HepG2 (cell line): Measurements from ENCODE around the gene TNFAIP6. TPM values are rescaled to one million over a fixed set of nuclear protein-coding genes. Genes with fewer than 3 reads are reported as not detected.
A peak's percentile ranks its signal among the peaks of the same experiment; 100 is the strongest.

Source experiments
- ARNT2 ChIP-seq: sonication (generic); formaldehyde crosslinking; IDR thresholded peaks from 2 replicates; pipeline ENCODE4 v1.8.0; 2022; ENCODE audit warnings: mild to moderate bottlenecking, low read depth, missing genetic modification reagents, moderate library complexity
- BRCA1 ChIP-seq: sonication (generic); formaldehyde crosslinking; IDR thresholded peaks from 2 replicates; pipeline ENCODE4 v1.4.0; 2020; ENCODE audit warnings: missing genetic modification reagents
- DDIT3 ChIP-seq: sonication (generic); formaldehyde crosslinking; IDR thresholded peaks from 2 replicates; pipeline ENCODE4 v1.4.0; 2020; ENCODE audit warnings: mild to moderate bottlenecking, missing genetic modification reagents
- FOXJ3 ChIP-seq: sonication (generic); formaldehyde crosslinking; IDR thresholded peaks from 2 replicates; pipeline ENCODE4 v1.4.0; 2020; ENCODE audit warnings: missing genetic modification reagents, mild to moderate bottlenecking, borderline replicate concordance
- HDAC6 ChIP-seq: fragments of 200-600 bp; sonication (generic); IDR thresholded peaks from 2 replicates; pipeline ENCODE4 v1.7.0; 2017; ENCODE audit warnings: mild to moderate bottlenecking, antibody characterized with exemption, low read length, low read depth
- HMG20B ChIP-seq: conservative IDR thresholded peaks from 2 replicates; pipeline ENCODE4 v1.6.1; 2016; ENCODE audit warnings: missing genetic modification reagents, missing compliant biosample characterization
- HMGA1 ChIP-seq: sonication (generic); formaldehyde crosslinking; conservative IDR thresholded peaks from 2 replicates; pipeline ENCODE4 v1.4.0; 2020; ENCODE audit warnings: missing genetic modification reagents
- NFE2L2 ChIP-seq: fragments of 150-350 bp; IDR thresholded peaks from 2 replicates; pipeline ENCODE4 v1.6.1; 2014; ENCODE audit warnings: low read length
- NFYB ChIP-seq: sonication (generic); formaldehyde crosslinking; IDR thresholded peaks from 2 replicates; pipeline ENCODE4 v1.4.0; 2020; ENCODE audit warnings: missing genetic modification reagents
- NR3C1 ChIP-seq: sonication (generic); formaldehyde crosslinking; IDR thresholded peaks from 2 replicates; pipeline ENCODE4 v1.4.0; 2020; ENCODE audit warnings: missing genetic modification reagents
- RFXAP ChIP-seq: sonication (generic); formaldehyde crosslinking; IDR thresholded peaks from 2 replicates; pipeline ENCODE4 v1.4.0; 2020; ENCODE audit warnings: missing genetic modification reagents, borderline replicate concordance
- TAF1 ChIP-seq: sonication (generic); formaldehyde crosslinking; IDR thresholded peaks from 2 replicates; pipeline ENCODE4 v1.4.0; 2020; ENCODE audit warnings: missing genetic modification reagents
- TOPORS ChIP-seq: sonication (generic); formaldehyde crosslinking; IDR thresholded peaks from 2 replicates; pipeline ENCODE4 v1.8.0; 2023; ENCODE audit warnings: mild to moderate bottlenecking, missing genetic modification reagents
- ZFP41 ChIP-seq: sonication (generic); formaldehyde crosslinking; IDR thresholded peaks from 2 replicates; pipeline ENCODE4 v1.4.0; 2020; ENCODE audit warnings: mild to moderate bottlenecking, missing genetic modification reagents, borderline replicate concordance
- ZKSCAN5 ChIP-seq: sonication (generic); formaldehyde crosslinking; IDR thresholded peaks from 2 replicates; pipeline ENCODE4 v1.5.1; 2020; ENCODE audit warnings: mild to moderate bottlenecking, missing genetic modification reagents
- ZMYM2 ChIP-seq: sonication (generic); formaldehyde crosslinking; IDR thresholded peaks from 2 replicates; pipeline ENCODE4 v1.8.0; 2022; ENCODE audit warnings: mild to moderate bottlenecking, missing genetic modification reagents
- ZNF451 ChIP-seq: sonication (generic); formaldehyde crosslinking; IDR thresholded peaks from 2 replicates; pipeline ENCODE4 v1.5.0; 2020; ENCODE audit warnings: mild to moderate bottlenecking, missing genetic modification reagents
- ZNF761 ChIP-seq: sonication (generic); formaldehyde crosslinking; conservative IDR thresholded peaks from 2 replicates; pipeline ENCODE4 v1.4.0; 2020; ENCODE audit warnings: mild to moderate bottlenecking, missing genetic modification reagents
- ZNF782 ChIP-seq: sonication (generic); formaldehyde crosslinking; IDR thresholded peaks from 2 replicates; pipeline ENCODE4 v1.4.0; 2020; ENCODE audit warnings: missing genetic modification reagents, mild to moderate bottlenecking, borderline replicate concordance
- polyA plus RNA-seq, 8 experiments: library from polyadenylated mRNA; depleted of rRNA in 3 of 8; stranded (reverse) in 7 of 8; unstranded in 1 of 8; fragments of >200 nt; fragmentation: Illumina TruSeq in 4 of 8; extraction: Trizol in 4 of 8; gene quantifications; 2 replicates each; pipeline versions ENCODE4 v1.2.1 to v1.2.3, GENCODE V29; 2011 to 2016; ENCODE audit warnings: low read depth in 4 of 8, missing spikeins in 1 of 8, mixed read lengths in 1 of 8; ENCODE audit not compliant: insufficient read depth in 1 of 8
- total RNA-seq, 5 experiments: library from RNA; depleted of rRNA; stranded (reverse); fragments of >200 nt; fragmentation: Illumina TruSeq; extraction: Trizol; gene quantifications; 2 replicates each; pipeline ENCODE4 v1.2.3, GENCODE V29; 2016; ENCODE audit warnings: low read depth in 1 of 5
- TF ChIP-seq, protein P1 (sequence below): sonication (generic); formaldehyde crosslinking; IDR thresholded peaks from 2 replicates; pipeline ENCODE4 v1.4.0; 2020; ENCODE audit warnings: missing genetic modification reagents, borderline replicate concordance
- TF ChIP-seq, protein P2 (sequence below): IDR thresholded peaks from 2 replicates; pipeline ENCODE4 v1.6.1; 2016
- TF ChIP-seq, protein P3 (sequence below): sonication (generic); formaldehyde crosslinking; IDR thresholded peaks from 2 replicates; pipeline ENCODE4 v1.4.0; 2020; ENCODE audit warnings: mild to moderate bottlenecking, missing genetic modification reagents

TNFAIP6 gene
- total and polyA plus RNA-seq, 2 of the 13 experiments (the other 11 are each of a cell fraction or from before 2014, with no cell fraction given): not detected

DNA sequence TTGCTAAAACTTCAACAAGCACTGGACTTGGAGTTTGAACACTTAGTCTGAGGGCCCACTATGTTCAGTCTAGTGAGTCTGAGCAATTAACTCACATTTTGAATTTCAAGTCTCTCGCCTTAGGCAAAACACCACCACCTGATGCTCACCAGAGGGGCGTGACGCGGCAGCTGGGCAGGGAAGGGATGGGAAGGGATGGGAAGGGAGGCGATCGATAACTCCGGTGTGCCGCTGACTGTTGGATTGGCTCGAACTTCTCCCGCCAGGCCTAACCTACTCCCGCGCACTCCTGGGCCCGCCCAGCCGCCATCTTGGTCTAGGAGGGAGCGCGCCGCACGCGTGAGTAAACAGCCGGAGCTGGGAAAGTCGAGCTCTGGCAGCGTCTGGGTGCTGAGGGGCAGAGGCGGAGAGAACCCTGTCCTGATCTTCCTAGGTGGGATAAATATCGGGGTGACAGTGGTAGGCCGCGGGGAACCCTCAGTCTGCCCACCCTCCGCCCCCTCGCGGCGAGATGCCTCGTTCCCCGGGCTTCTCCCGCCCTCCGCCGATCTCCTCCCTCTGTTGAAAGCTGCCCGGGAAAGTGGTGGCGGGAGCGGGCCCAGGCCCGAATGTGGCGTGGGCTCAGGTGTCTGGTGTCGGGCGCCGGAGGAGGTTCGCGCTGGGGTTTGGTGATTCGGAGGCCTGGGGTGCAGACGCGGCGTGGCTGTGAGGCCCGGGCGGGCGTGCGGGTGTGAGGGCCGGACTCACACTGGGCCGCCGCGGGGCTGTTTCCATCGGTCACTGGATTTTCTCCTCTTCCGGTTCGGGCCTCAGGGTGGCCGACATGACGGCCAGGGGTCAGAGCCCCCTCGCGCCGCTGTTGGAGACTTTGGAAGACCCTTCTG, 52.5 kb downstream of the TNFAIP6 start, which contains the start of gene RIF1 (continued):
- TF ChIP-seq, protein P1, sequence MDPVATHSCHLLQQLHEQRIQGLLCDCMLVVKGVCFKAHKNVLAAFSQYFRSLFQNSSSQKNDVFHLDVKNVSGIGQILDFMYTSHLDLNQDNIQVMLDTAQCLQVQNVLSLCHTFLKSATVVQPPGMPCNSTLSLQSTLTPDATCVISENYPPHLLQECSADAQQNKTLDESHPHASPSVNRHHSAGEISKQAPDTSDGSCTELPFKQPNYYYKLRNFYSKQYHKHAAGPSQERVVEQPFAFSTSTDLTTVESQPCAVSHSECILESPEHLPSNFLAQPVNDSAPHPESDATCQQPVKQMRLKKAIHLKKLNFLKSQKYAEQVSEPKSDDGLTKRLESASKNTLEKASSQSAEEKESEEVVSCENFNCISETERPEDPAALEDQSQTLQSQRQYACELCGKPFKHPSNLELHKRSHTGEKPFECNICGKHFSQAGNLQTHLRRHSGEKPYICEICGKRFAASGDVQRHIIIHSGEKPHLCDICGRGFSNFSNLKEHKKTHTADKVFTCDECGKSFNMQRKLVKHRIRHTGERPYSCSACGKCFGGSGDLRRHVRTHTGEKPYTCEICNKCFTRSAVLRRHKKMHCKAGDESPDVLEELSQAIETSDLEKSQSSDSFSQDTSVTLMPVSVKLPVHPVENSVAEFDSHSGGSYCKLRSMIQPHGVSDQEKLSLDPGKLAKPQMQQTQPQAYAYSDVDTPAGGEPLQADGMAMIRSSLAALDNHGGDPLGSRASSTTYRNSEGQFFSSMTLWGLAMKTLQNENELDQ (CRISPR knock-in tag): no peak; the same call in 1 of the 2 replicates
- TF ChIP-seq ZNF761: peak; percentile 83
- peak; percentile 72; the same call in 1 of the 2 replicates for TF ChIP-seq TOPORS
- peak; percentile 90; the same call in 1 of the 2 replicates for TF ChIP-seq RFXAP (CRISPR knock-in tag)
- peak; percentile 94 for TF ChIP-seq ARNT2
- peak; percentile 74 for TF ChIP-seq TAF1
- TF ChIP-seq FOXJ3: peak; percentile 58; the same call in 1 of the 2 replicates
- TF ChIP-seq NR3C1 (CRISPR knock-in tag): no peak
- no peak for TF ChIP-seq DDIT3 (CRISPR knock-in tag)
- TF ChIP-seq, protein P2, sequence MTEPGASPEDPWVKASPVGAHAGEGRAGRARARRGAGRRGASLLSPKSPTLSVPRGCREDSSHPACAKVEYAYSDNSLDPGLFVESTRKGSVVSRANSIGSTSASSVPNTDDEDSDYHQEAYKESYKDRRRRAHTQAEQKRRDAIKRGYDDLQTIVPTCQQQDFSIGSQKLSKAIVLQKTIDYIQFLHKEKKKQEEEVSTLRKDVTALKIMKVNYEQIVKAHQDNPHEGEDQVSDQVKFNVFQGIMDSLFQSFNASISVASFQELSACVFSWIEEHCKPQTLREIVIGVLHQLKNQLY (CRISPR knock-in tag): 0 out of 2 replicates have a peak, but pooled peaks have one; percentile 56
- peak; percentile 80; the same call in 1 of the 2 replicates for TF ChIP-seq BRCA1
- no peak for TF ChIP-seq ZKSCAN5 (CRISPR knock-in tag)
- peak; percentile 60; the same call in 1 of the 2 replicates for TF ChIP-seq ZMYM2 (CRISPR knock-in tag)
- no peak; the same call in 1 of the 2 replicates for TF ChIP-seq NFE2L2
- peak; percentile 86; the same call in 1 of the 2 replicates for TF ChIP-seq ZFP41 (CRISPR knock-in tag)
- peak; percentile 95 for TF ChIP-seq ZNF782 (CRISPR knock-in tag)
- peak; percentile 35; the same call in 1 of the 2 replicates for TF ChIP-seq HMG20B (CRISPR knock-in tag)
- TF ChIP-seq NFYB (CRISPR knock-in tag): peak; percentile 67
- TF ChIP-seq ZNF451 (CRISPR knock-in tag): 0 out of 2 replicates have a peak, but pooled peaks have one; percentile 63
- TF ChIP-seq, protein P3, sequence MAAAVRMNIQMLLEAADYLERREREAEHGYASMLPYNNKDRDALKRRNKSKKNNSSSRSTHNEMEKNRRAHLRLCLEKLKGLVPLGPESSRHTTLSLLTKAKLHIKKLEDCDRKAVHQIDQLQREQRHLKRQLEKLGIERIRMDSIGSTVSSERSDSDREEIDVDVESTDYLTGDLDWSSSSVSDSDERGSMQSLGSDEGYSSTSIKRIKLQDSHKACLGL: peak; percentile 82
- TF ChIP-seq HDAC6: no peak
- TF ChIP-seq HMGA1 (CRISPR knock-in tag): no peak
